Hypothalamus (tissue), 51 donors: Measurements from ENCODE around the gene MTHFD1.
A peak's percentile ranks its signal among the peaks of the same experiment; 100 is the strongest.

ENCODE experiments used
- DNase-seq, 51 donors: peaks; one replicate each; lab custom pipeline; 2025; lab: John Stamatoyannopoulos, UW

The MTHFD1 gene

GRCh38 chr14:64478634-64479250, 90.6 kb downstream of the MTHFD1 start:
- DNase-seq: no peak

- no peak for DNase-seq
Measured at GRCh38 chr14:64488590-64489099, 100.5 kb downstream of the MTHFD1 start.

- no peak for DNase-seq
Measured at GRCh38 chr14:64491637-64492036, 103.5 kb downstream of the MTHFD1 start.

- DNase-seq: no peak
Measured at GRCh38 chr14:64493455-64493854, 105.3 kb downstream of the MTHFD1 start.

GRCh38 chr14:64495252-64495651, 107.1 kb downstream of the MTHFD1 start:
- DNase-seq: no peak

GRCh38 chr14:64496764-64497163, 108.6 kb downstream of the MTHFD1 start:
- no peak for DNase-seq

- no peak for DNase-seq
Measured at GRCh38 chr14:64500088-64500487, 111.9 kb downstream of the MTHFD1 start.

GRCh38 chr14:64501411-64502171, 113.4 kb downstream of the MTHFD1 start:
- DNase-seq: peak in 6 of 51 donors; percentile 1 to 23 (median 16)

- no peak for DNase-seq
Measured at GRCh38 chr14:64502456-64502855, 114.3 kb downstream of the MTHFD1 start.

- DNase-seq: peak in 15 of 51 donors; percentile 5 to 73 (median 31)
Measured at GRCh38 chr14:64502887-64503433, 114.8 kb downstream of the MTHFD1 start.

- DNase-seq: peak; percentile 64 to 98 (median 87)
Measured at GRCh38 chr14:64503434-64504309, 115.5 kb downstream of the MTHFD1 start, which contains the start of gene ZBTB25. TSS of gene ZBTB25 (minus strand) at chr14:64503838. CDS start at chr14:64490533, 13,305 bp downstream.

GRCh38 chr14:64504310-64504896, 116.2 kb downstream of the MTHFD1 start, which contains the start of gene ZBTB1:
TSS of gene ZBTB1 (plus strand) at chr14:64504770. CDS start at chr14:64521505, 16,735 bp downstream.
- peak in 50 of 51 donors; percentile 20 to 97 (median 74) for DNase-seq

GRCh38 chr14:64504897-64505794, 117.0 kb downstream of the MTHFD1 start:
- DNase-seq: peak in 50 of 51 donors; percentile 11 to 90 (median 76)

- DNase-seq: no peak
Measured at GRCh38 chr14:64506721-64507120, 118.6 kb downstream of the MTHFD1 start.

GRCh38 chr14:64507376-64508156, 119.4 kb downstream of the MTHFD1 start:
- DNase-seq: no peak

- DNase-seq: no peak
Measured at GRCh38 chr14:64508215-64508776, 120.1 kb downstream of the MTHFD1 start.

GRCh38 chr14:64509036-64509435, 120.9 kb downstream of the MTHFD1 start:
- DNase-seq: no peak
